ENCODE data around the gene MC1R.

The MC1R gene

GRCh38 chr16:89897204-89897603, 21.5 kb upstream of the MC1R start:
- no peak for DNase-seq

DNA sequence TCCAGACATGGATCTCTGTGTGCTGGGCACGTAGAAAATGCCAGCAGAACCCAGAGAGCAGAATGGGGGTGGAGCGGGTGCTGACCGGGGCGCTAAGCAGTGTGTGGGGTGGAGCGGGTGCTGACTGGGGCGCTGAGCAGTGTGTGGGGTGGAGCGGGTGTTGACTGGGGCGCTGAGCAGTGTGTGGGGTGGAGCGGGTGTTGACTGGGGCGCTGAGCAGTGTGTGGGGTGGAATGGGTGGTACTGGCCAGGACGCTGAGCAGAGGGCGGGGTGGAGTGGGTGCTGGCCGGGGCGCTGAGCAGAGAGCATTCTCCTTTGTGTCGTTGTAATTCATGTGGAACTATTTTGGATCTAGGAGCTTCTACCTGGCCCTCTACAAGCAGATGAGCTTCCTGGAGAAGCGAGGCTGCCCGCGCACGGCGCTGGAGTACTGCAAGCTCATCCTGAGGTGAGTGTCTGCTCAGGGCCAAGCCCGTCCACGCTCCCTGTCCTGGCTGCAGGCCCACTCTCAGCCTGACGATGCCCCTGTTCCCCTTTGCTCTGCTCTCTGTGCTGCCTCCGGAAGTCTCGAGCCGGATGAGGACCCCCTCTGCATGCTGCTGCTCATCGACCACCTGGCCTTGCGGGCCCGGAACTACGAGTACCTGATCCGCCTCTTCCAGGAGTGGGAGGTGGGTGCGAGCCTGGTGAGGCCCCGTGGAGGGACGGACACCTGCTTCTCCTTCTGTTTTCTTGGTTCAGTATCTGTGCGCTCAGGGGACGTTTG, 20.3 kb upstream of the MC1R start:
- DNase-seq, result no peak

- no peak for DNase-seq
These were observed 18.7 kb upstream of the MC1R start for GRCh38 chr16:89899879-89900481.

DNA sequence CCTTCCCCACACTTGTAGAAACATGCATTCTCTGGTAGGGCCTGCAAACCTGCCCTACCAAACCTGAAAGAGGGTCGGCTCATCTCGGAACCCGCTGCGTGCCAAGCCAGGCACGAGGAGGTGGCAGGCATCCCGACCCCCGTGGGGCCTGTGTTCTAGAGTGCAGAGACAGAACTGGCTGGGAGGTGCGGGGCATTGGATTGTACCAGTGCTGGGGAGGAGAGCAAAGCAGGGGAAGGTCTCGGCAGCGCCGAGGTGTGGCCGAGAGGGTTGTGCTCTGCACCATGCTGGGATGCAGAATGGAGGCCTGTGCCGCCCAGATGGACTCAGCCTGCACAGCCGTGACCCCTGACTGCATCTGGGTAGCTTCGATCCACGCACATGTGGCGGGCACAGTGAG, 17.8 kb upstream of the MC1R start:
- DNase-seq, result no peak

DNA sequence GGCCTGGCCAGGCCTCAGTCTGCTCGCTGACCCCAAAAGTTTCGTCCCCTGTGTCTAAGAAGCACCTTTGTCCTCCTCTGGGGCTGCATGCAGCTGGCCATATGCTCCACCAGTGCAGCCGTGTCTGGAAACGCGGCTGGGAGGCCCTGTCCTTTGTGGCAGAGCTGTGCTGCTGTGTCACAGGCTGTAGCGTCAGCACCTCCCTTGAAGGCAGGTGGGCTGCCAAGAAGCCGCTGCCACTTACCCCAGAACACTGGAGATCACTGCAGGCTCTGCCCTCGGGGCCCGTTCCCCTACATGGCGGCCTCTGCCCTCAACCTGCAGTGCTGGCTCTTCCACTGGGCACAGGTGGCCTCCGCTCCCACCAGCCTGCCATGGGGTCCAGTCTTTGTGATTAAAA, 15.7 kb upstream of the MC1R start:
- no peak for DNase-seq

- no peak for DNase-seq
These were observed 14.7 kb upstream of the MC1R start for GRCh38 chr16:89903908-89904515.

DNA sequence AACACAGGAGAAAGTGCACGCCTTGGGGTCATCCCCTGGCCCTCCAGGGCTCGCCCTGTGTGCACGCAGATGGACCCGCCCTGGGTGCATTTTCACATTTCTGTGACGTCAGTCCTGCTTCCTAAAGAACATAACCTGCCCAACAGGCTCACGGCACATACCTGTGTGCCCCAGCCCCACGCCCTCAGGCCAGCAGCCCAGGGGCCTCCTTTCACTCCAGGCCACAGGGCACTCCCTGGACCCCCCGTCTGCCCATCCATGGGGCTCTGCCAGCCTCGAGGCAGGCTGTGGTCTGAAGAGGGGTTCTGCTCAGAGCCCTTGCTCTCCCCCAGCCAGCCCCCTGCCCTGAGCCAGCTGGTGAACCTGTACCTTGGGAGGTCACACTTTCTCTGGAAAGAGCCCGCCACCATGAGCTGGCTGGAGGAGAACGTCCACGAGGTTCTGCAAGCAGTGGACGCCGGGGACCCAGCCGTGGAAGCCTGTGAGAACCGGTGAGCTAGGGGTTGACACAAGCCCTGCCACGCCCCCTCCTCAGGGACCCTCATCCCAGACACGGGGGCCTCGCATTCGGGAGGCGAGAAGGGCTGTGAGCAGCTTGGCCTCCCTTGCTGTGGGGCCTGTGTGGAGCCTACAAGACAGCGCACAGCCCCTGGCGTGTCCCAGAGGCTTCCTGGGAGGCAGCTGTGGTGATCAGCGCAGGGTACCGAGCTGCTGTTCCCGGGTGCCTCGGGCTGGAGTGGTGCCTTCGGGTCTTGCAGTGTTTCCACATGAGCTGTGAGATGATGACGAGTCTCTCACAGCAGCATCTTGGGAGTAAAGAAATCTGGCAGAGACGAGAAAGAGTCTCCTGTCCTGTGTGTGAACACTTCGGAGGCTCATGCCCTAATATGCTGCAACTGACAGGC, 13.8 kb upstream of the MC1R start:
- DNase-seq, result no peak

GRCh38 chr16:89905511-89906139, 13.0 kb upstream of the MC1R start:
- no peak for DNase-seq

DNA sequence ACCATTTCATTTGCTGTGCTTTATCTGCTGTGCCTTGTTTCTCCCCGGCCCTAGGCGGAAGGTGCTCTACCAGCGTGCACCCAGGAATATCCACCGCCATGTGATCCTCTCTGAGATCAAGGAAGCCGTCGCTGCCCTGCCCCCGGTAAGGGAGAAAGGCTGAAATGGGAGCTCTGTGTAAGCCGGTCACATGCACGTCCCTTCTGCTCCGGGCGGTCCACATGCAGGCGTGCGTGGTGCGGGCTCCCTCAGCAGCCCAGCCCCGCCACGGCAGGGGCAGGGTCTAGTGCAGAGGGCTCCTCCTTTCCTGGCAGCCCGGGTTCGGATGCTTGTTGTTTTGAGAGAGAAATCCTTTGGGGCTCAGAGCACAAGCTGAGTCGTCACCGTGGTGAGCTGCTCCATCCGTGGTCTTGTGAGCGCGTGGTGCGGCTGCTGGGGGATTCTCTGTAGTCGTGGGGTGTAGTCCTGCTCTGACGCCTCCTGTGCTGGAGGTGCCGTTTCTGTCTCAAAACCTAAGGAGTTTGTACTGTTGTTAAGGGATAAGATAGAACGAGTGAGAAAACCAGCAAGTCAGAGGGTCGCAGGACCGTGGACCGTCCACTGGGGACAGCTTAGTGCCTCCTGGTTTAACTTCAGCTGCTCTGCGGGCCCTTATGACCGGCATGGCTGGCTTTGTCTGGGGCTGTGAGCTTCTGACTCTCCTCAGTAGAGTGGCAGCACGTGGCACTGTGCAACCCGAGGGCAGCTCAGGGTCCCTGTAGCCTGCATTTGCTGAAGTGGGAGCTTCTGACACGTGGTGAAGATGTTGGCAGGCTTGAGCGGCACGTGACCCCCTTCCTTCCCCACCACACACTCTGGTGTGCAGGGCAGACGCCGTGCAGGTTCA, 12.3 kb upstream of the MC1R start:
- no peak for DNase-seq

DNA sequence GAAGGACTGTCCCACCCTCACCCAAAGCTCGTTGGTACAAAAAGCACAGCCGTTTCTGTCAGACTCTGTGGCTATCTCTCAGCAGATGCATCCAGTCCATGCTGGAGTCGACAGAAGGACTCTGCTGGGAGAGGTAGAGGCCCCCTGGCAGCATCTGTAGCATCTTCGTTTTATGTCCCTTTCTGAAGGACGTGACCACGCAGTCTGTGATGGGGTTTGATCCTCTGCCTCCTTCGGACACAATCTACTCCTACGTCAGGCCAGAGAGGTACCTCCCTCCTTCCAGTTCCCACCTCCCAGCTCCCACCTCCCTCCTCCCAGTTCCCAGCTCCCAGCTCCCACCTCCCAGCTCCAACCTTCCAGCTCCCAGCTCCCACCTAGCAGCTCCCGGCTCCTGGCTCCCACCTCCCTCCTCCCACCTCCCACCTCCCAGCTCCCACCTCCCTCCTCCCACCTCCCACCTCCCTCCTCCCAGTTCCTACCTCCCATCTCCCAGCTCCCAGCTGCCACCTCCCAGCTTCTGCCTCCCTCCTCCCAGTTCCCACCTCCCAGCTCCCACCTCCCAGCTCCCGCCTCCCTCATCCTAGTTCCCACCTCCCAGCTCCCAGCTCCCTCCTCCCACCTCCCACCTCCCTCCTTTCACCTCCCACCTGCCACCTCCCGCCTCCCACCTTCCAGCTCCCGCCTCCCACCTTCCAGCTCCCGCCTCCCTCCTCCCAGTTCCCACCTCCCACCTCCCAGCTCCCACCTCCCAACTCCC, 11.4 kb upstream of the MC1R start:
- DNase-seq, result no peak

DNA sequence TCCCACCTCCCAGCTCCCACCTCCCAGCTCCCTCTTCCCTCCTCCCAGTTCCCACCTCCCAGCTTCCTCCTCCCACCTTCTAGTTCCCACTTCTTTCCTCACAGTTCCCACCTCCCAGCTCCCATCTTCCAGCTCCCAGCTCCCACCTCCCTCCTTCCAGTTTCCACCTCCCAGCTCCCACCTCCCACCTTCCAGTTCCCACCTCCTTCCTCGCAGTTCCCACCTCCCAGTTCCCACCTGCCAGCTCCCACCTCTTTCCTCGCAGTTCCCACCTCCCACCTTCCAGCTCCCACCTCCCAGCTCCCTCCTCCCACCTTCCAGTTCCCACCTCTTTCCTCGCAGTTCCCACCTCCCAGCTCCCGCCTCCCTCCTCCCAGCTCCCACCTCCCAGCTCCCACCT, 10.4 kb upstream of the MC1R start:
- no peak for DNase-seq

DNA sequence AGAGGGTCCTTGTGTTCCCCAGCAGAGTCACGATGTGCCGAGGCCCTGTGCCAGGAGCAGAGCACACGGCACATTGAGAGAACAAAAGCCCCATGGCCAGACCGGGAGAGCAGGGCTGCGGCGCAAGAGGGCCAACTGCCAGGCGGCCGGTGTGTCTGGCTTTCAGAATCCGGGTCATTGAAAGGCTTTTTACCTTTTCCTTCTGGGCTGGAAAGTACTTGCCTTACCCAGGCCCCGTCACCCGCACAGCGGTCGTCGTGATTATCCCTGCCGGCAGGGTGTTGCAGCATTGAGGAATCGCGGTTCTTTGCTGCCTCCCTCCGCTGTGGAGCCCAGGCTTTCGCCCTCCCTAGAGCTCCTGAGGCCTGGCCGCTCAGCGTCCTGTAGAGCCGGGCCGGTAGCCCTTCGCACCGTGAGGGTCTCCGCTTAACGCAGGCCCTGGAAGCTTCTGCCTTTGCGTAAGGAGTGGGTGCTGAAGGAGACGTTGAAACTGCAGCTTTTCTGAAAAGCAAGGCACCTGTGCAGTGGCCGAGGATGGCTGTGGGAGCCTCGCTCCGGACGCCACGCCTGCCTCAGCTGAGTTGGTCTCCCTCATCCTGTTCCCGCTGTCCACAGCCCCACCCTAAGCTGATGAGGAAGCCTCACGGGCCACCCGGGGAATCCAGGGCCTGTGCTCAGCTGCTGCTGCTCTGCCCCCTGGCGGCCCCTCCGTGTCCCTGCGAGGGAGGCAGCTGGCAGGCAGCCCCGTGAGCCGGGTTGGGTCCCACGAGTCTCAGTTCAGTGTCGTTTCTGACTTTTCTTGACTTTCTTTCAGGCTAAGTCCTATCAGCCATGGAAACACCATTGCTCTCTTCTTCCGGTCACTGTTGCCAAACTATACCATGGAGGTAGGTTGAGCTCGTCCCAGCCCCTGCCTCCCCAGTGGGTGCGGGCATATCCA, 8.6 kb upstream of the MC1R start:
- DNase-seq, result peak; percentile 72

- no peak for DNase-seq
These were observed 7.8 kb upstream of the MC1R start for GRCh38 chr16:89910717-89911354.

DNA sequence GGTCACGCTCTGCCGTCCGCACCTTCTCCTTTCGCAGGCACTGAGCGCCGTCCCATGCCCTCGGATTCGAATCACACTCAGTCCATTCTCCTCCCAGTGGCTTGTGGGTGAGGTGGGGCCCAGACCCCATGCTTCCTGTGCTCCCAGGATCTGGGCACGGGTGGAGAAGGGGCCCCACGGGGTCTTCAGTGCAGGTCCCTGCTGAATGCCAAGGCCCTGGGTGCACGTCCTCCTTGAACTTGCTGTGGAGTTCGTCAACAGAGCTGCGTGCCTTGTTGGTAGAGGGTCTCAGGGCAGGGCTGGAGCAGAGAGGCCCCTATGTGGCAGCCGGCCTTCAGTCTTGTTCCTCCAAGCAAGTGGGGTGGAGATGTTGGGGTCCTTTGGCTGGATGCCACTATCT, 7.3 kb upstream of the MC1R start:
- no peak for DNase-seq

DNA sequence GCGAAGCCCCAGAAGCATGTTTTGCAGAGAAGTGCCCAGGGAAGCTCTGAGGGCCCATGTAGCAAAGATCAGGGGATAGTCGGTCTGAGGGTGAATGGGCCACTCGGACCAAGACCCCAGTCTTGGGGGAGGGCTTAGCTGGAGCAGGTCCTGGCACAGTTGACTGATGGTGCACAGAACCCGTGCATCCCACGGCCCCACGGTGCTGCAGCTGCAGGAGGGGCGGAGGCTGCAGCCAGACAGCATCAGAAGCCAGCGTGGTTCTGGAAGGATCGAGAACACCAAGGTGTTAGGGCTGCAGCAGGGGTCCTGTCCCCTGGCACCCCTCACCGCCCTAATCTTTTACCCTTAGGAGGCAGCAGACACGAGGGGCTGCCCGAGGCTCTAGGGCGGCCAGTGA, 6.5 kb upstream of the MC1R start:
- DNase-seq, result no peak

GRCh38 chr16:89912627-89913026, 6.0 kb upstream of the MC1R start:
- DNase-seq, result no peak

DNA sequence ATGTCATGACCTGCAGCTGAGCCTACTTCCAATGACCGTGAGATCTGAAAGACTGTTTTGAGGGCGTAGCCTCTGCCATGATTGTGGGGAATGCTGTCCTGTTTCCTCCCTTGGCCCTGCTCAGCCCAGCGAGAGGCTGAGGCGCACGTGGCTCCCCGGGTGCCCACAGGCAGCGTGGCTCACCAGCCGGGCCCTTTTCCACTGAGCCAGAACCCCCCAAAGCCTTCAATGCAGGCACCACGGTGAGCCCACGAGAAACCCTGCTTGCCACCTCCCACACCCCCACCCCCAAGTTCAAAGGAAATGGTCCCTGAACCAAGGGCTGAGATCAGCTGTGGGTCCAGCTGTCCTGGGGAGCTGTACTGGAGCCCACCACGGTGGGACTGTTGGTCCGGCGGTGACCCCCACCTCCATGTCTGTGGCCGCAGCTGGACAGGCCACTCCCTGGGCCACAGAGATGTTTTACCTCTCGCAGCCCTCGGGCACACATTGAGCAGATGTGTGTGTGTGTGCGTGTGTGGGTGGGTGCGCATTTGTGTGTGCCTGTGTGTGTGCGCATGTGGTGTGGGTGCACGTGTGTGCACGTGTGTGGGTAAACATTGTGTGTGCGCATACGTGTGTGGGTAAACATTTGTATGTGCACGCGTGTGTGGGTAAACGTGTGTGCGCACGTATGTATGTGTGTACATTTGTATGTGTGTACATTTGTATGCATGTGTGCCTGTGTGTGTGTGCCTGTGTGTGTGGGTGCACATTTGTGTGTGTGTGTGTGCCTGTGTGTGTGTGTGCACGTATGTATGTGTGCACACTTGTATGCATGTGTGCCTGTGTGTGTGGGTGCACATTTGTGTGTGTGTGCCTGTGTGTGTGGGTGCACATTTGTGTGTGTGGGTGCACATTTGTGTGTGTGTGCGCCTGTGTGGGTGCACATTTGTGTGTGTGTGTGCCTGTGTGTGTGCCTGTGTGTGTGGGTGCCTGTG, 5.0 kb upstream of the MC1R start:
- no peak for DNase-seq
